KG1 (cell line): ENCODE measurements around the gene PPP2R5B.

ENCODE experiments used
- DNase-seq: peaks from one replicate; lab custom pipeline; 2025; lab: John Stamatoyannopoulos, UW

Gene PPP2R5B

DNA sequence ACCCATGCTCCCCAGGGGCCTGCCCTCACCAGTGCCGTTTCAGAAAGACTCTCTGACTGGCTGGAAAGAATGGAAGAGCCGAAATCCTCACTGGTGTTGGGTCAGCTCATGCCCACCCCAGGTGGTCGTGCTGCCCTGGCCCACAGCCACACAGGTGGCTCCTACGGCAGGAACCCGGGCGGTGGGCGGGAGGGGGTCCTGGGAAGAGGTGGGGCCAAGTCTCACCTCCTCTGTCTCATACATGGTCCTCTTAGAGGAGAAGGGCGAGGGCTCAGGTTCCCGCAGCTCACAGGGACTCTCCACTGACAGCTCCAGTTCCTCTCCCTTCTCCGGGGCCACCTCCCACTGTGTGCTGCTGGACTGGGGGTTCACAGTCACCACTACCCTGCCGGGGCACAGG lies 15.7 kb upstream of the PPP2R5B start:
- DNase-seq: no peak

DNA sequence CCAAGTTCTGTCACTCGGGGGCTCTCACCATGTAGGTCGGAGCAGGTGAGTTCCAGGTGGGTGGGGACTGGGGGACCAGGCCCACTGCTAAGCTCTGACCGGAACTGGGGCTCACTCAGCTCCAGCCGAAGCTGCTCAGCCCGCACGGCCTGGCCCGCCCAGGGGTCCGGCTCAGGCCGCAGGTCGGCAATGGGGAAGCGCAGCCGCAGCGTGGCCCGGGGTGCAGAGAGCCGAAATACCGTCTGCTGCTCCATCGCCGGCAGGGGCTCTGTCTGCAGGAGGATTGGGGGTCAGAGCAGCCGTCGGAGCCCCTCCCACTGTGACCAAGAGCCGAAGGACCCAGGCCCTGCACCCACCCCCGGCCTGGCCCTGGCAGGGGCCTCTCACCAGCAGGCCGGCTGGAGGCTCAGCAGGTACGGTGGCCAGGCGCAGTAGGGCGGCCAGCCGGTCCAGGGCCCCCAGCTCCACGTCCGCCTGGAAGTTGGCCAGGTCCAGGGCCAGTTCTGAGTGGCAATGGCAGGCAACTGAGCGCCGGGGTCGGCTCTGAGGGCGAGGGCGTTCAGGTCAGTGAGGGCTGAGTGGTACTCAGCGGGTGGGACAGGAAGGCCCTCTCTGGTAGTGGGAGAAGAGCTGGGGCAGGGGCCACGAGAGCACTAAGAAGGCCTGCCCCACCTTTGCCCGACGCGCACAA lies 14.7 kb upstream of the PPP2R5B start:
- no peak for DNase-seq

DNA sequence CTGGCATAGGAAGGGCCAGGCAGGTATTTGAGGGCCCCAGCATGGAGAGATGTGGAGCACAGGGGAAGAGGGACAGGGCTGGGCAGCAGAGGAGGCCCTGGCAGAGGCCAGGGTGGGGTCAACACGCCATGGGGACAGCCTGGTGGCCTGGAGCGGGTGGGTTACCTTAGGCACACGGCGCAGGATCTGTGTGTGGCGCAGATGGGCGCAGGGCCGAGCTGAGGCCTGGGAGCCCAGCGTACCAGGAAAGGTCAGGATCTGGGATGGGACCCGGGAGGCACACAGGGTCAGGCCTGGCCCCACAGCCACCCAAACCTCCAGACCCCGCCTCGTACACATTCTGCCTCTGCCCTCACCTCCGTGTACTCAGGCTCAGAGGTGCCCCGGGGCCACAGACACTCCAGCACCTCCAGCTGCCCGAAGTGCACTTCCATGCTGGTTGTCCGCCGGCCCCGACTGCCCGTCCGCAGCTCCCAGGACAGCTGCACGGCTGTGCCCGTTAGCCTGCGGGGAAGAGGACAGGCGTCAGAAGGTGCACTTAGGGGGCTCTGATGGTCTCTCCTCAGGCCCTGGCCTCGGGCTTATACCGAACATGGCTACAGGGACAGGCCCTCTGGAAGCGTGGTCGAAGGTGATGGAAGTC lies 13.9 kb upstream of the PPP2R5B start:
- no peak for DNase-seq

DNA sequence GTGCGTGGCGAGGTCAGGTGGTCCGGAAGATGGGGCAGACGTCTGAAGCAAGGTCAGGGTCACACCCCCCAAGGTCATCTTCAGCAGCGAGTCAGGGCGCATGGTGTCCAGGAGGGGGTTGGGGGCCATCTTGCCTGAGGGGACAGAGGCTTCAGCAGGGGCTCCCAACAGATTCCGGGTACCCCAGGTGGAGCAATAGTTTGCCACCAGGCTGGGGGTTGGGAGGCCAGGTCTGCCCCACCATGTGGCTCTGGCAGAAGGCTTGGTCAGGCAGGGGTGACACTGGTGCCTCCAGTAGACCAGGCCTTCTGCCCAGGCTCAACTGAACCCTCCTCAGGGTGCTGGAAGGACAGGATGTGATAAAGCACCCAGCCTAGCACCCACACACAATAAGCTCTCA lies 13.3 kb upstream of the PPP2R5B start:
- DNase-seq: no peak

DNA sequence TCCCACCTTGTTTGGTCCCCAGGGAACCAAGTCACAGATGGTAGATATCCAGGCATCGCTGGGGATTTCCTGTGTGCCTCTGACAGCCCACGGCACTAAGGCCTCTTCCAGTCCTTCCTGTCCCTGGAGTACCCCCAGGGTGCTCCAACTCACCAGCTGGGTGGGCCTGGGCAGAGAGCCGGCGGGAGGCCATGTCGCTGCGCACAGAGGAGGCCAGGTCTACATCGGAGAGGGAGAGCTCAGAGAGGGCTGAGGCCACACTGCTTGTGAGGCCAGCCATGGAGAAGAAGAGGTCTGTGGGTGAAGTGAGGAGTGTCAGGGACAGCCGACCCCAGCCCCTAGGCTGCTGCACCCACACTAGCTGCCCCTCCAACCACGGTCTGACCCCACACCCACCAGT lies 12.8 kb upstream of the PPP2R5B start:
- no peak for DNase-seq

DNA sequence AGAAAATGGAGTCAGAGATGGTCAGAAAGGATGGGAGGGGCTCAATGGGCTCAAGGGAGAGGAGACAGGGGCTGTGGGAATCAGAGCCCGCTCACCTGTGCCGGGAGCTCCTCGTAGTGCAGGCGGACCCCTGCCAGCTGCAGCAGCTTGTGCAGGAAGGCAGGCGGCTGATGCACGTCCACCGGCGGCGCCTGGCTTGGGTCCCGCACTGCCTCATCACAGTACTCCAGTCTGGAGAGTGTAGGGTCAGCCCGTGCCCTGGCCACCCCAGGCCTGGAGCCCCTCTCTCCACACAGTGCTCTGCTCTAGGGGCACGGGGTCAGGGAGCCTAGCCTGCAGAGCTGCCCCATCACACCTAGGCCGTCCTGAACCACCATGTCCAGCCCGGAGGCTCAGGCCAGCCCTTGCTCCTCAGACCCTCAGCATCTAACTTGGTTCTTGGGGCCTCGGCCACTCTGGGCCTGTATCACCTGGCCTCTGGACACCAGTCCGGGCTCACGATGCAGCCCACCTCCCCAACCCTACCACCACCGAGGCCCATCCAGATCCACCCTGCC lies 11.2 kb upstream of the PPP2R5B start:
- no peak for DNase-seq

DNA sequence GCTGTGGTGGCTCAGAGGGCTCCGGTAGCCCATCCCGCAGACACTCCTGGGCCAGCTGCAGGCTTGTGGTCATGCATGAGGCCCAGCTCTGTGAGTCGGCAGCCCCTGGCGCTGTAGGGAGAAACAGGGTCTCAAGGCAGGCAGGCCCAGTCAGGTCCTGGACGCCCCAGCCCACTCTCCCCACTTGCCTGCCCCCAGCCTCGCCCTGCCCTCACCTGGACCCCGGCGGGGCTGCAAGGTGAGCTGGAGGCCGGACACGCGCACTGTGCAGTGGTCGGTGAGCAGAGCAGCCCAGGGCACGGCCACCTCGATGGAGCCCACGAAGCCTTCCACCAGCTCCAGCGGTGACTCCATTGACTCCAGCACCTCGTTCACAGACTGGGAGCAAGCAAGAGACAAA lies 10.4 kb upstream of the PPP2R5B start:
- DNase-seq: no peak

DNA sequence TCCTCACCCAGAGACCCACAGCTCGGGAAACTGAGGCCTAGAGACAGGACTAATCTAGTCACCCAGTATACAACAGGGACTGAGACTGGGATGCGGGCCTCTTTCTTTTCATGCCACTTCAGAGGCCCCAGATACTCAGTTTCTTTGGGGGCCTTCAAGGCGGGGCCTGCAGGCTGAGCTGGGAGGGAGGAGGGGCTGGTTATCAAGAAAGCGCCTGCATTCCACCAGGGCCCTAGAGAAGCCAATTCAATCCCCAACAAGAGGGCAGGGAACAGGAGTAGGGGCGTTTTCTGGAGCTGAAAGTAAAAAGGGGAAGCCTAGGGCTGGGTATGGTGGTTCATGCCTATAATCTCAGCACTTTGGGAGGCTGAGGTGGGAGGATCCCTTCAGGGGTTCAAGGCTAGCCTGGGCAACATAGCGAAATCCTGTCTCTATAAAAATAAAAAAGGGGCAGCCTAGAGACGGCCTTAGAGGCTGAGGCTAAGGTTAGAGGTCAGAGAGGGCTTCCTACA lies 9.1 kb upstream of the PPP2R5B start:
- no peak for DNase-seq

DNA sequence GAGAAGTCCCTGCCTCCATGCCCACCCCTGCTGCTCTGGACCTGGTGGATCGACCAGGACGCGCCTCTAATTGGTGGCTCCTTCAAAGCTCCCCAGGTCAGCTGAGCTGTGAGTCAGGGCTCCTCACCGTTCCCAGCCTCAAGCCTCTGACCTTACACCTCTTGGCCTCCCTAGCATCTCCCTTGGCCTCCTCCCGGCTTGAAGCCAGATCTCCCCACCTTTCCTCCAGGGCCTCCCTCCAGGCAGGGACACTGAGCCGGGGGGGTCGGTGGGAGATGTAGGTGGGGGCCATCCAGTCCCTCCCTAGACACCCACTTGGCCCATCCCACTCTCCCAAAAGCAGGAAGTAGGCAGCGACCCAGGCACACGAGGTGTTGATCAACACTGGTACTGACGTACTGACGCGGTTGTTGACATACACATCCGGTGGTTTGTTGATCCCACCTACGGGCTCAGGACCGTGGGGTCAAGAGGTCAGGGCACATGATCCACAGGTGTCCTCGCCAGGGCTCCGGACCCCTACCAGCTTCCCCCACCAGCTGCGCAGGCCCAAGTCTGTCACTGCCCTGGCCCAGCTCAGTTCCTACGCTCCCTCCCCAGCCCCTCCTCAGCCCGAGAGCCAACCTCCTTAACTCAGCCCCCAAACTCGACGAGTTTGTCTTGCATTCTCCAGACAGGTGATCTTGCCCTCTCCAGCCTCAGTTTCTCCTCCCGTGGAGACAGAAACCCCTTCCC lies 8.3 kb upstream of the PPP2R5B start:
- DNase-seq: no peak

DNA sequence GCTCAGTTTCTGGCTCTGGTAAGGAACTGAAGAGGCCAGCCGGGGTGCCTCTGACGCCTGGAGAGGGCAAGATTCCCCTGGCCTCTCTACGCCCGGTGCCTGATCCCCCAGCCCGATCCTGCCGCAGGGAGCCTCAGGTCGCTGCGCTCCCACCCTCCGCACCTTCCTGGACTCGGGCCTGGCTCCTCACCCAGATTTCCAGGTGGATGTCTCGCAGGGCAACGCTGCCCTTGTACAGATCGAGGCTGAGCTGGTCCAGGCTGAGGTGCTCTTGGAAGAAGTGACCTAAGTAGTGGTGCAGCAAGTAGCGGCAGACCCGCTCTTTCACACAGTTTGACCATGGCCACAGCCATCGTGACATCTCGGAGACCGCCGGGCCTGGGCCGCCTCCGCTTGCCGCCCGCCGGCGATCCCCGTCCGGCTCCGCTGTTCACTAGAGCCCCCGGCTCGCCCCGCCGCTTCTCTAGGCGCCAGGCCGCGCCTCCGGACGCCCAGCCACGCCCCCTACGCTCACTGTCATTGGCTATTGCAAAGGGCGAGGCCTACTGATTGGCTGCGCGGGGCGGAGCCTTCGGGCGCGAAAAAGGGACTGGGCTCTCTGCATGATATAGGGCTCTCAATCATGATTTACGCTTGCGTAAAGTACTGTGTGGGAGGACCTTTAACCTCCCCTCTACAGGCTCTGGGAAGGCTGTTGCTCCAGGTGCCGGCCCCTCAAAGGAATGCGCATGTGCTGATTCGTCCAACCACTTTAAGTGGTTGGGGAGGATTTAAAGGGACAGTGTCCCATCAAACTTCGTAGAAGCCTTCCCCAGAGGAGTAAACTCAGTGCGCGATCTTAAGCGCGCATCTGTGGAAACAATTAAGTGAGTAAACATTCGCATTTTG lies 7.5 kb upstream of the PPP2R5B start, which contains the start of gene ATG2A:
TSS of gene ATG2A (minus strand) at position 435 of the 888 bp plus-strand sequence. CDS start at position 361, 74 bp downstream.
- peak; percentile 99 for DNase-seq

DNA sequence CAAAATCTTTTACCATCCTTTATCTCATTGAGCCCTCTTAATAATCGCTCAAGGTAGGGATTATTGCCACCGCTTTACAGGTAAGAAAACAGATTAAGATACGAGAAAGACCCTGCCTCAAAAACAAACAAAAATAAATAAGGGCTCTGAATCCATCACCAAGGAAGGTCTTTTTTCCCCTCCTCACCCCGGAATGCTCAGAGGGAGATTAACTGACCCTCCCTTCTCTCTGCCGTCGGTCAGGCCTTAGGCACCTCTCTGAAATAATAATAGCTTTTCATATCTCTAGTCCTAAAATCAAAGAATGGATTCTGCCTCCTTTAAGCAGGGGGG lies 6.9 kb upstream of the PPP2R5B start:
- DNase-seq: no peak

DNA sequence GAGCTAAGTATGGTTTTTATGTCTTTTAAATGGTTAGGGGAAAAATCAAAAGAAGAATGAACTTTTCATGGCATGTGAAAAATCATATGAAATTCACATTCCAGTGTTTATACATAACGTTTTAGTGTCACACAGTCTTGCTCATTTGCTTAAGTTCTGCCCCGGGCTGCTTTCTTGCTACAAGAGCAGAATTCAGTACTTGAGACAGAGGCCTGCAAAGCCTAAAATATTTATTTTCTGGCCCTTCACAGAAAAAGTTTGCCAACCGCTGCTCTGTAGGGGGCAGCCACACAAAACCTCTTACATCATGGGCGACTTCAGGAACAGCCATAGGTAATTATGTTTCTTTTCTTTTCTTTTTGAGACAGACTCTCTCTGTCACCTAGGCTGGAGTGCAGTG lies 6.5 kb upstream of the PPP2R5B start:
- peak; percentile 37 for DNase-seq

DNA sequence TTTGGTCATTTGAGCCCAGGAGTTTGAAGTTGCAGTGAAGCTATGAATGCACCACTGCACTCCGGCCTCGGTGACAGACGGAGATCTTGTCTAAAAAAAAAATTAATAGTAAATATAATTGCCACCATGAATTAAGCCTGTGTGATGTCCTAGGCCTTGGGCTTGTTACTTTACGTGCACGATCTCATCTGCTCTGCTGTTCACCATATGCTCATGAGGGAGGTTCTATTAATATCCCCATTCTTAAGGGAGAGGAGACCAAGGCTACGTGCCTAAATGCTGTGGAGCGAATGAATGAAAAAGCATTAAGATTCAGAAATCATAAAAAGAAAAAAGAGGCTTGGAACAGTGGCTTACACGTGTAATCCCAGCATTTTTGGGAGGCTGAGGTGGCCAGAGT lies 4.9 kb upstream of the PPP2R5B start:
- DNase-seq: no peak

DNA sequence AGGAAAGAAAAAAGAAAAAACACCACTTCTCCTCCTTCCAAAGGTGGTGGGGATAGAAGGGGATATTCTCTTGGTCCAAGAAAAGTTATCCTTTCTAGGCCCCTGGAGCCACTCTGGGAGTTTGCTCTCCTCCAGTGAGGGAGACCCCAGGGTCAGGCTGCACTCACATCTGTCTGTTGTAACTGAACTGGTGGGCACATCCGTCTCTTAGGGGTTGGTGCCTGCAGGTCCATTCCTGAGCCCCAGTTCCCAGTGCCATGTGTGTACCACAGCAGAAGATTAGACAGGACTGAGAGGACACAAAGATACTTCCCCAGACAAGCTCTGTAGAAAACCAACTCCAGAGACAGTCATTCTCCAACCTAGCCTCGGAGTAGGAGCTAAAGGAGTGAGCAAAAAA lies 4.4 kb upstream of the PPP2R5B start:
- no peak for DNase-seq

DNA sequence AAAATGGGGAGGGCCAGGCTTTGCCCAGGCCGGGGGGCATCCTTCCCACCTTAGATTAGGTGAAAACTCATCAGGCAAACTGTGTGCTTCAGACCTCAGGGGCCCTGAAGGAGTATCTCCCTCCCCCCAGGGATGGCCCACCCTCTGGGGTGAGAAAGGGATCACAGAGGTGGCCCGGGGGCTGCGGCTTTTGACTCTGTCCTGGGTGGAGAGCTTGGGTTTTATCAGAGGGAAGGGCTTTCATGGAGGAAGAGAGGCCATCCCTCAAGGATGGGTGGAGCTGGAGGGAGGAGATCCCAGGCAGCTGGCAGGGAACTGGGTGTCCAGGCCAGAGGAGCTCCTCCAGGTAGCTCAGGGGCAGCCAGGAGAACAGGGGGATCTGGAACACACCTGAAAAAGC lies 3.1 kb upstream of the PPP2R5B start:
- DNase-seq: no peak

DNA sequence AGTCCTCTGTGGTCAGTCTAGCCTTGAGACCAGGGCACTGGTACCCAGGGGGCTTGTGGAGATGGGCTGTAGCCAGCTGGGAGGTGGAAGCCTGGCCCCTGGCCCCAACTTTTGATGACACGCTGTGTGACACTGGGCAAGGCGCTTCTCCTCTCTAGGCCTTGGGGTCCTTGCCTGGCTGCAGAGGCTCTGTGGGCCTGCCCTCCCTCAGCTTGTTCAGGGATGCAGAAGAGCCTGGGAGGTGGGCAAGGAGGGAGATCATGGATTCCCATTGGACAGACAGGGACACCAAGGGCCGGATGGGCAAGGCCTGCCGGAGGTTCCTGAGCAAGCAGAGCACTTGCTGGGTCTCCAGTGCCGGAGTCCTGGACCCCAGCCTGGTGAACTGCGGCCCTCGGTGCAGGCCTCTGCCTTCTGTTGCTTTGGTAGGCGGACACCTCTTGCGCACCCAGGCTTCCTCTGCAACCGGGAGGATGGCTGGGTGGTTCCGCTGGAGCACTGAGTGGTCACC lies 1.3 kb upstream of the PPP2R5B start:
- DNase-seq: no peak

DNA sequence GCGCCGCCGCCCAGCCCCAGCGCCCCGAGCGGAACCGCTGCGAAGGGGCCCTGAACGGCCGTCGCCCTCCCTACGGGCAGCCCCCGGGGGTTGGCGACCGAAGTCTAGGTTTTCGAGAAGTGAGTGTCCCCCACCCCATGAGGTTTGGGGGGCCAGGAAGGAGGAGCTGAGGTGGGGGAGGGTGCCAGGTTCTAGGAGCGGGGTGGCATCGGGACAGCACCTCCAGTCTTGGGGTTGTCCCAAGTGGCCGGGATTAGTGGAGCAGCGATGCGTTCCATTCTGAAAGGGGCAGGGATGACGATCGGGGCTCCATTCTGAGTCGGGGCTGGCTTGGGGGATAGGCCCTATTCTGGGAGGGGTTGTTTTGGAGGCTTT lies 408 bp downstream of the PPP2R5B start:
- DNase-seq: no peak

DNA sequence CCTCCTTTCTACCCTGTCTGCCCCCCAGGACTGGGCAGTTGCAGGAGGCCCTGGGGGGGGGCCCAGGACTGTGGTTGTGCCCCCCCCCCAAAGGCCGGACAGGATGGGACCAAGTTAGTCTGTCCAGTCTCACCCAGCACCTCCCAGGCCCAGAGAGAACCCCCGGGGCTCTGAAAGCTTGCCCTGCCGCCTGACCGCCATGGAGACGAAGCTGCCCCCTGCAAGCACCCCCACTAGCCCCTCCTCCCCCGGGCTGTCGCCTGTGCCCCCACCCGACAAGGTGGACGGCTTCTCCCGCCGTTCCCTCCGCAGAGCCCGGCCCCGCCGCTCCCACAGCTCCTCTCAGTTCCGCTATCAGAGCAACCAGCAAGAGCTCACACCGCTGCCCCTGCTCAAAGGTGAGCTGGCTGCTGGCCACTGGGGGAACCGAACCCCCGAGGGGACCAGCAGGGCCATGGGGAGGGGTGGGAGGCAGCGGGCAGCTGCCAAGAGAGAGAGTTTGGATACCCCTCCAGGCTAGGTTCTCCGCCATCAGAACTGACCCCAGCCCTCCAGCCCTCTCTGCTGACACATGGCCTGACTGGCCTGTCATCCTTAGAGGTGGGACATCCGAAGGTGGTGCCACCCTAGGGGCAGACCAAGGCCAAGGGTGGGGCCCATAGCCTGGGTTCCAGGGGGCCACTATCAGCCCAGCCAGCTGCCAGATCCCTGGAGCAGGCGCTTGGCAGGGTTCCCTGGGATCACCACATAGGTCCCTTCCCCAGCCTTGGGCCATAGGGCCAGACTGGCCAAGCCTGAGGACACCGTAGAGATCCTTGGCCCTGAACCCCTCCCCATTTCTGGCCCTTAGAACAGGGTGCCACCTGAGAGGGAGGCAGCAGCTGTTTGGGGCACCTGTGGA lies 1.3 kb downstream of the PPP2R5B start:
- no peak for DNase-seq

DNA sequence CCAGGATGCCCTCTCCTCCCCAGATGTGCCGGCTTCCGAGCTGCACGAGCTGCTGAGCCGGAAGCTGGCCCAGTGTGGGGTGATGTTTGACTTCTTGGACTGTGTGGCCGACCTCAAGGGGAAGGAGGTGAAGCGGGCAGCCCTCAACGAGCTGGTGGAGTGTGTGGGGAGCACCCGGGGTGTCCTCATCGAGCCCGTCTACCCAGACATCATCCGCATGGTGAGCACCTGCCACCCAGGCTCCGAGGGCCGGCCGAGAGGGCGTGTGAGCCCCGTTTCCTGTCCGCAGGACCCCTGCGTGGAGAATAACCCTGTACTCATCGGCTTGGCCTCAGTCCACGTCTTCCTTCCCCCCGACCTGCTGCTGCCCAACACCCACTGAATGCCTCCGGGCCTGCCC lies 2.2 kb downstream of the PPP2R5B start:
- DNase-seq: no peak

DNA sequence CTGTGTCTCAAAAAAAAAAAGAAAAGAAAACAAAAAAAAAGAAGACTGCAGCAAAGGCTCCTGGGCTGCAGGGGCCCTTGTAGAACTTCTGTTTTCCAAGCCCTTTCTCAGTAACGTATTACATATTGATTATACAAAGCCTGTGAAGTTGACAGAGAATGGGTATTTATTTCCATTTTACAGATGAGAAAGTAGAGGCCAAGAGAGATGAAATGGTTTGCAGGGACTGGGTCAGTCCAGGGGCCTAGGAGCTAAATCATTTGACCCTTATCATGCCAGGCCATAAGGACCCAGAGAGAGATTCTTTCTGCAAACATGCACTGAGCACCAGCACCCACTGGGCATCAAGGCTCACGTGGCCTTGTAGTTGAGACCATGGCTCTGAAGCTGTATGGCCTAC lies 4.5 kb downstream of the PPP2R5B start:
- no peak for DNase-seq

DNA sequence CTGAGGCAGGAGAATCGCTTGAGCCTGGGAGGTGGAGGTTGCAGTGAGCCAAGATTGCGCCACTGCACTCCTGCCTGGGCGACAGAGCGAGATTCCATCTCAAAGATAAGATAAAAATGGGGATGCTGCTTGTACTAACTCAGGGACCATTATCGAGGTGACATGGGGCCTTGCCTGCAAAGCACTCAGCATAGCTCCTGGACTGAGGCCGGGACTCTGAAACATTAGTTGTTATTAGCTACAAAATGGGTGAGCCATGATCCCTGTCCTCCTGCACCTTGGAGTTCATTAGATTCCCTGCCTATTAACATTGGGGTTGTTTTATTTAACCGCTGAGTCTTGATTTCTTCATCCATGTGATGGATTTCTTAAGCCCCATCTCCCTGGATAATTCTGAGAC lies 5.1 kb downstream of the PPP2R5B start:
- no peak for DNase-seq
